ENCODE results near the gene EHBP1. TPM values are rescaled to one million over a fixed set of nuclear protein-coding genes. Genes with fewer than 3 reads are reported as not detected.

Gene EHBP1
- total RNA-seq, 1 donor from 2014 or later = 46.5 TPM

- H3K9me3 Mint-ChIP-seq (ENCODE audit: unreplicated experiment) = no peaks in the 10 kb centered on the region
- DNase-seq (ENCODE audit: extremely low spot score, unreplicated experiment) = no peak
- H3K4me1 Mint-ChIP-seq (ENCODE audit: unreplicated experiment) = peaks cover 69% of the 10 kb centered on the region
- peaks cover 2% of the 10 kb centered on the region for H3K36me3 Mint-ChIP-seq (ENCODE audit: unreplicated experiment)
- H3K27ac Mint-ChIP-seq (ENCODE audit: unreplicated experiment) = no peak overlapping the region
- no peak for TF ChIP-seq CTCF (IDR thresholded peaks at IDR 0.05)
- H3K27me3 Mint-ChIP-seq (ENCODE audit: unreplicated experiment) = peaks cover 90% of the 10 kb centered on the region
- no peak overlapping the region for H3K4me3 Mint-ChIP-seq (ENCODE audit: unreplicated experiment)
Observed at GRCh38 chr2:63052411-63053080, 347.0 kb downstream of the EHBP1 start.

- TF ChIP-seq CTCF (IDR thresholded peaks at IDR 0.05) = no peak
- DNase-seq (ENCODE audit: extremely low spot score, unreplicated experiment) = no peak
- H3K27ac Mint-ChIP-seq (ENCODE audit: unreplicated experiment) = no peak overlapping the region
- peaks cover 2% of the 10 kb centered on the region for H3K36me3 Mint-ChIP-seq (ENCODE audit: unreplicated experiment)
- no peaks in the 10 kb centered on the region for H3K9me3 Mint-ChIP-seq (ENCODE audit: unreplicated experiment)
- H3K4me3 Mint-ChIP-seq (ENCODE audit: unreplicated experiment) = no peak overlapping the region
- peaks cover 90% of the 10 kb centered on the region for H3K27me3 Mint-ChIP-seq (ENCODE audit: unreplicated experiment)
- peaks cover 65% of the 10 kb centered on the region for H3K4me1 Mint-ChIP-seq (ENCODE audit: unreplicated experiment)
Observed at GRCh38 chr2:63053081-63053888, 347.8 kb downstream of the EHBP1 start.

GRCh38 chr2:63053889-63054602 lies 348.5 kb downstream of the EHBP1 start:
- Mint-ChIP-seq H3K4me3 (ENCODE audit: unreplicated experiment) (no peak overlapping the region), H3K36me3 (ENCODE audit: unreplicated experiment) (peaks cover 2% of the 10 kb centered on the region), H3K27me3 (ENCODE audit: unreplicated experiment) (peaks cover 88% of the 10 kb centered on the region), H3K27ac (ENCODE audit: unreplicated experiment) (no peak overlapping the region), H3K9me3 (ENCODE audit: unreplicated experiment) (no peaks in the 10 kb centered on the region), H3K4me1 (ENCODE audit: unreplicated experiment) (peaks cover 63% of the 10 kb centered on the region)
- DNase-seq (ENCODE audit: extremely low spot score, unreplicated experiment) = no peak
- peak; percentile 47 for TF ChIP-seq CTCF (IDR thresholded peaks at IDR 0.05)

- H3K4me3 Mint-ChIP-seq (ENCODE audit: unreplicated experiment) = no peak overlapping the region
- no peak for DNase-seq (ENCODE audit: extremely low spot score, unreplicated experiment)
- peaks cover 2% of the 10 kb centered on the region for H3K36me3 Mint-ChIP-seq (ENCODE audit: unreplicated experiment)
- H3K4me1 Mint-ChIP-seq (ENCODE audit: unreplicated experiment) = peaks cover 57% of the 10 kb centered on the region
- H3K27me3 Mint-ChIP-seq (ENCODE audit: unreplicated experiment) = peaks cover 83% of the 10 kb centered on the region
- H3K27ac Mint-ChIP-seq (ENCODE audit: unreplicated experiment) = no peak overlapping the region
- no peak for TF ChIP-seq CTCF (IDR thresholded peaks at IDR 0.05)
- no peaks in the 10 kb centered on the region for H3K9me3 Mint-ChIP-seq (ENCODE audit: unreplicated experiment)
Observed at GRCh38 chr2:63054841-63055225, 349.3 kb downstream of the EHBP1 start.

All from osteocyte (in vitro differentiated cells).